HPDE6-E6E7 (cell line): Measurements from ENCODE around the gene GPC5.
"Not testable (repeated sequence)": the region's sequence is repeated elsewhere in the genome, so short reads cannot be mapped to it uniquely, and the experiment has no call there.

ENCODE experiments used
- DNase-seq: peaks from one replicate; pipeline ENCODE4 v3.0.0; 2011; ENCODE audit warnings: missing footprints; ENCODE audit errors: extremely low spot score

The GPC5 gene

GRCh38 chr13:91398413-91399188, at the start of gene GPC5:
TSS of gene GPC5 (plus strand) at chr13:91398621.
- peak; percentile 85 for DNase-seq

DNA sequence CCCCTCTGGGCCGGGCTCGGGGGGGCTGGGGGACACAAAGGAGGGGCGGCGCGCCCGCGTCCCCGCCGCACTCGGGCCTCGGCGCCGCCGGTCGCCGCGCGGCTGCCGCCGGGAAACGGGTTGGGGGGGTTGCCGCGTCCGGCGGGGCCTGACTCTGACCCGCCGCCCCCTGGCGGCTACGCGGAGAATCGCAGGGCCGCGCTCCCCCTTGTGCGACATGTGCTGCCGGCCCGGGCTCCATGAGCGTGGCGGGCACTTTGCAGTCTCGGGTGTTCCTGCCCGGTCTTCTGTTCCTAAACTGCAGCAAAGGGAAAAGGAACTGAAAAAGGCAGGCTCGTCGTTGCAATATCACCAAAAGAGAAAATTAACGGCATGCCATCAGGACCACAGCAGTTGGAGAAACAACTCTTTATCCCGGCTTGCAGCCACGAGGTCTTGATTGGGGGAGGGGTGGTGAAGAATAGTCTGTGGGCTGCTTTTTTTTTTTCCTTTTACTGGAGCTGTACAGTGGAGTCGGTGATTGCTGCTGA, 49.5 kb upstream of the GPC5 start:
- DNase-seq = peak; percentile 74

GRCh38 chr13:91349992-91350911, 48.2 kb upstream of the GPC5 start:
- no peak for DNase-seq

DNA sequence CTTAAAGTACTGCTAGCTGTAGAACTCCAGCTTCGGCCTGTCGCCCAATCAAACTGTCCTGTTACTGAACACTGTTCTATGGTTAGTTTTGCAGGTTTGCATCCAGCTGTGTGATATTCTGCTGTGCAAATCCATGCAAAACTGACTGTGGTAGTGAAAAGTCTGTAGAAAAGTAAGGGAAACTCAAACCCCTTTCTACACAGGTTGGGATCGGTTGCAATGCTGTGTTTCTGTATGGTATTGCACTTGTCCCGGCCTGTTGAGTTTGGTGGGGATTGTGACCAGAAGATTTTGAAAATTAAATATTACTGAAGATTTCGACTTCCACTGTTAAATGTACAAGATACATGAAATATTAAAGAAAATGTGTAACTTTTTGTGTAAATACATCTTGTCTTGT, 47.3 kb upstream of the GPC5 start:
- no peak for DNase-seq

- DNase-seq = no peak
These were observed 46.4 kb upstream of the GPC5 start for GRCh38 chr13:91351980-91352379.

- not testable (repeated sequence) for DNase-seq
These were observed 45.5 kb upstream of the GPC5 start for GRCh38 chr13:91352891-91353290.

DNA sequence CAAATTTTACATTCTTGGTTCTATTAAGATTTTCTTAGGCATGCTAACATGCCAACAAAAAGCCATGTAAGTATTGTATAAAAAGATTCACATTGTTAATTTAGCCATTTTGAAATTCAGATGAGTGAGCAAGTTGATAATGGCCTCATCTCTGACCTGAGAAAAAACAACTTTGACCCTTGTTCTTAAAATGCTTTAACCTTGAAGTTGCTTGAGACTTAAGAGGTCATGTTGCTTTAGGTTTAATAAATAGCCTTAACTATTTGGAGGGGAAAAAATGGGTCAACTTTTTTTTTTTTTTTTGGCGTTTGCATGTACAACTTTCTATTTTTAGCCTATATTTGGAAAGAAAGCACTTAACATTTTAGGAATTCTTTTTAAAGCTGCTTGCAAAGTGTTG, 44.9 kb upstream of the GPC5 start:
- DNase-seq = no peak

- DNase-seq = no peak
These were observed 43.2 kb upstream of the GPC5 start for GRCh38 chr13:91355099-91355825.

DNA sequence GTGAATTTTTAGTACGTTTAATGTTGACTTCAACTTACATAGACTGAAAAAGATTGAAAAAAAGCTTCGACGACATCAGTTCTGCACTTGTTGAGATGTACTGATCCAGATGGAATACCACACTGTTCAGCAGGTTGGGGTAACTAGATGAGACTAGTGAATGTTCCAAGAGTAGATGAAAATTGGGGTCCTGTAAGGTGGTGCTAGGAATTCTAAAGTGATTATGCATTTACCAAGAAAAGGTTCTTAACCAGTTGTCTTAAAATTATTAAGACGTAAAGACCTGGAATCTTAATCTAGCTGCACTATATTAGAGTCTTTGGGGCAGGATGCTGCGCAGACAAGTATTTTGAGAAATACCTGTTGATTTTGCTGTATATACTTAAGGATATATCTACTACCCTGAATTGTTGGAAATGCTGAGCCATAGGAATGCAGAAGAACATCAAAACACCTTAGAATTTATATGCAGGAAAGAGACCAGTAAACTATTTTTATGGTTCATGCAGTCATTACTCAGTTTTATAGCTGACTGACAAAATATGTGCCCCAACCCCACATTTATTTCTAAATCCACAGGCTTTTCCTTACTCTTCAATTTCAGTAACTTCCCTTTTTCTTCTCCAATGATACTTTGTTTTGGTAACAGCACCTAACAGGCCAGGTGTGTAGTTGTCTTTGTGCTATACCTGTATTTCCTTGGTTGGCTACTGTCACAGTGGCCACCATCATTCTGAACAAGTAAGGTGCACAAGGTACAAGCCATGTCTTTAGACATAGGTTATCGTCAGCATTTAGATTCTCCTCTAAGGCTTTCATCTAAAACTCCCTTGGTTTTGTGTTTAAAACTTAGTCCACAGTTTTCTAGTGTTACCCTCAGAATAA, 42.4 kb upstream of the GPC5 start:
- no peak for DNase-seq

DNA sequence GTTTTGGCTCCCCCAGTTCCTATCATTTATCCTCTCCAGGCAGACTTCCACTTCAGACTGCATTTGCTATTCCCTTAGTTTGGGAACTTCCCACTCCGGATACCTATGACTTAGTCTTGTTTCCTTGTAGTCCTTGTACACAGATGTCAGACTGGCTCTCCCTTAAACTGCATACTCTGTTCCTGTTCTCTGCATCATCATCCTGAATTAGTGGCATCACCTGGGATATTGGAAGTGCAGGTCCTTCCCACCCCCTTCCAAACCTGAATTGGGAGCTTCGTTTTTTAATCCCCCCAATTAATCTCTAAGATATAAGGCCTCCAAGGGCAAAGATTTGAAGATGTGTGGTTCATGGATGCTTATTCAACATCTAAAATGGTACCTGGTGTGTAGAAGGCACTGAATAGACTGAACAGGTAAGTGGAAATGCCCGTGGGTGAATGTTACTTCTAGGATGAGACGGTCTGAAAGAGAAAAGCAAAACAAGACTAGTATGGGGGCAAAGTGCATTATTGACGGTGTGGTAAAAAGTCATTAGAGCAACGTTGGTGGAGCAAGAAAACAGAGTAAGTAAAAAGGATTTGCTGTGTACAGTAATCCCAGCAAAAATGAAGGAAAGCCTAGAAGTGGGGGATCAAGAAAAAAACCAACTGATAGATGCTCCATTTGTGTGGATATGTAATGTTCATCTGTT, 41.4 kb upstream of the GPC5 start:
- no peak for DNase-seq

GRCh38 chr13:91357613-91358386, 40.6 kb upstream of the GPC5 start:
- DNase-seq = no peak

GRCh38 chr13:91358387-91358782, 40.0 kb upstream of the GPC5 start:
- no peak for DNase-seq

DNA sequence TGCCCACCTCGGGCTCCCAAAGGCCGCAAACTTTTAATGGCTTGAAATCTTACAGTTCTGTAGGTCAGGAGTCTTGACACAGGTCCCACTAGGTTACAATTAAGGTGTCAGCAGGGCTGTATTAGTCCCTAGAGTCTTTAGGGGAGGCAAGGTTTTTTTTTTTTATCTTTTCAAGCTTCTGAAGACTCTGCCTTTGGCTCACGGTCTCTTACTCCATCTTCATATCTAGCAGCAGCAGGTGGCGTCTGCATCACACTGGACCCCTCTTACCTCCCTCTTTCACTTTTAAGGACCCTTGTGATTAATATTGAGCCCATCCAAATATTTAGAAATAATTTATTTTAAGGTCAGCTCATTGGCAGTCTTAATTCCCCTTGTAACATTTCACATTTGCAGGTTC, 39.3 kb upstream of the GPC5 start:
- DNase-seq = no peak

- no peak for DNase-seq
These were observed 38.8 kb upstream of the GPC5 start for GRCh38 chr13:91359631-91360030.

- DNase-seq = no peak
These were observed 38.1 kb upstream of the GPC5 start for GRCh38 chr13:91360246-91360751.

- DNase-seq = no peak
These were observed 36.6 kb upstream of the GPC5 start for GRCh38 chr13:91361755-91362271.

DNA sequence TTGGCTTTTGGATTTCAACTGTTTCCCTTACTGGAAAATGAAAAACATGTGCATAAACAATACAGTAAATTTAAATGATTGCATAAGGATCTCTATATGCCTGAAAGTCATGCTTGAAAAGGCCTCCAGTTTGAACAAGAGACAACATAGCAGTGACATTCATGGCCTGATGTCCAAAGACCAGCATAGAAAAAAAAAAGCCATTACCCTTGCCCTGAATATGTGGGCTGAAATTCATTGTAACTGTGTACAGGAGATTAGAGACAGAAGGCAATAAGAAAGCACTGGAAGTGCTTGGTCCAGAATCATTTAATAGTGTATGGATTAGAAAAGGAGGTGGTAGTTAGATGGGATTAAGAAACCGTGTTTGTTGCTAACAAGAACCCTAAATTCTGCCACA, 35.5 kb upstream of the GPC5 start:
- no peak for DNase-seq

DNA sequence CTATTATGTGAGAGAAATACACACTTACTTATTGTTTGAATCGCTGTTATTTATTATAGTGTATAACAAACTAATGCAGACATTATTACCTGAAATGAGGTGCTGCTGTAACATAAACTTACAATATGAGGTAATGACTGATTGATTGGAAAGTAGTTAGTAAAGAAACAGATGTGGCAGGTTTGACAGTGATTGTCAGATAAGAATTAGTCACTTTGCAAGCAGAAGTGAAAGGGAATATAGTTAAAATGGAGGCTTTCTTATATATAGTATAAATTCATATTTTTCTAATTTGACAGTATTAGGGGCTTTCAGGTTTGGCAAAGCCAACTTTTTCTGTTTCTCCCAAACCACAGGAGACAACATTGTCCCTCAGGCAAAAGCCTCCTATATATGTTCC, 30.3 kb upstream of the GPC5 start:
- DNase-seq = no peak
